ENCODE measurements around the gene GJB5.

DNA sequence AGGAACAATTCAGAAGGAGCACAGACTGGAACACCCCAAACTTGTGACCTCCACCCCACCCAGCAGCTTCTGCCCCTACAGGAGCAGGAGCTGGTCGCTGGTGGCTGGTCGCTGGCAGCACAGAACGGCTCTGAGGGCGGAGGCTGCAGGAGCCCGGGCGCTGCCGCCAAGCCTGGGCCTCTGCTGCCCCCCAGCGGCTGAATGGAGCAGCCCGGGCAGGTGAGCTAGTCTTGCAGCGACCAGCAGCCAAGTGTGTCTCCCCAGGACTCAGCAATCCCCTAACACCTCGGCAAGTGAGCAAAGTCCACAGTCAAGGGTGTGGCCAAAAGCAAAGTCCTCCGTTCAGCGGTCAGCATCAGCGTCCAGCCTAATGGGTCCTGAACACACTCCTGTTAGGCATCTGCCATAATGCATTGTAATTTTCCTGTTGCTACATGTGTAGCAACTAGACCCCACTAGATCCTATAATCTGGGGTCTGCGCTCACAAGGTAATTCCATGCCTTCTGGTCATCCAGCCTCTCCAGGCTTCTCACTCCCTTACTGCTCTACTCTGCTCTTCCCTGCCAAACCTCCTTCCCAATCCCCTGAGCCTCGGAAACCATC lies 12.1 kb upstream of the GJB5 start:
- no peak for TF ChIP-seq POLR2AphosphoS5 (IDR thresholded peaks at IDR 0.05; ENCODE audit: low read depth, low read length)
- TF ChIP-seq, protein P1, sequence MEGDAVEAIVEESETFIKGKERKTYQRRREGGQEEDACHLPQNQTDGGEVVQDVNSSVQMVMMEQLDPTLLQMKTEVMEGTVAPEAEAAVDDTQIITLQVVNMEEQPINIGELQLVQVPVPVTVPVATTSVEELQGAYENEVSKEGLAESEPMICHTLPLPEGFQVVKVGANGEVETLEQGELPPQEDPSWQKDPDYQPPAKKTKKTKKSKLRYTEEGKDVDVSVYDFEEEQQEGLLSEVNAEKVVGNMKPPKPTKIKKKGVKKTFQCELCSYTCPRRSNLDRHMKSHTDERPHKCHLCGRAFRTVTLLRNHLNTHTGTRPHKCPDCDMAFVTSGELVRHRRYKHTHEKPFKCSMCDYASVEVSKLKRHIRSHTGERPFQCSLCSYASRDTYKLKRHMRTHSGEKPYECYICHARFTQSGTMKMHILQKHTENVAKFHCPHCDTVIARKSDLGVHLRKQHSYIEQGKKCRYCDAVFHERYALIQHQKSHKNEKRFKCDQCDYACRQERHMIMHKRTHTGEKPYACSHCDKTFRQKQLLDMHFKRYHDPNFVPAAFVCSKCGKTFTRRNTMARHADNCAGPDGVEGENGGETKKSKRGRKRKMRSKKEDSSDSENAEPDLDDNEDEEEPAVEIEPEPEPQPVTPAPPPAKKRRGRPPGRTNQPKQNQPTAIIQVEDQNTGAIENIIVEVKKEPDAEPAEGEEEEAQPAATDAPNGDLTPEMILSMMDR (IDR thresholded peaks at IDR 0.05), result peak; percentile 97
- TF ChIP-seq SIN3A (IDR thresholded peaks at IDR 0.05; ENCODE audit: borderline replicate concordance, insufficient read depth, low read depth, low read length), result no peak
- TF ChIP-seq, protein P2, sequence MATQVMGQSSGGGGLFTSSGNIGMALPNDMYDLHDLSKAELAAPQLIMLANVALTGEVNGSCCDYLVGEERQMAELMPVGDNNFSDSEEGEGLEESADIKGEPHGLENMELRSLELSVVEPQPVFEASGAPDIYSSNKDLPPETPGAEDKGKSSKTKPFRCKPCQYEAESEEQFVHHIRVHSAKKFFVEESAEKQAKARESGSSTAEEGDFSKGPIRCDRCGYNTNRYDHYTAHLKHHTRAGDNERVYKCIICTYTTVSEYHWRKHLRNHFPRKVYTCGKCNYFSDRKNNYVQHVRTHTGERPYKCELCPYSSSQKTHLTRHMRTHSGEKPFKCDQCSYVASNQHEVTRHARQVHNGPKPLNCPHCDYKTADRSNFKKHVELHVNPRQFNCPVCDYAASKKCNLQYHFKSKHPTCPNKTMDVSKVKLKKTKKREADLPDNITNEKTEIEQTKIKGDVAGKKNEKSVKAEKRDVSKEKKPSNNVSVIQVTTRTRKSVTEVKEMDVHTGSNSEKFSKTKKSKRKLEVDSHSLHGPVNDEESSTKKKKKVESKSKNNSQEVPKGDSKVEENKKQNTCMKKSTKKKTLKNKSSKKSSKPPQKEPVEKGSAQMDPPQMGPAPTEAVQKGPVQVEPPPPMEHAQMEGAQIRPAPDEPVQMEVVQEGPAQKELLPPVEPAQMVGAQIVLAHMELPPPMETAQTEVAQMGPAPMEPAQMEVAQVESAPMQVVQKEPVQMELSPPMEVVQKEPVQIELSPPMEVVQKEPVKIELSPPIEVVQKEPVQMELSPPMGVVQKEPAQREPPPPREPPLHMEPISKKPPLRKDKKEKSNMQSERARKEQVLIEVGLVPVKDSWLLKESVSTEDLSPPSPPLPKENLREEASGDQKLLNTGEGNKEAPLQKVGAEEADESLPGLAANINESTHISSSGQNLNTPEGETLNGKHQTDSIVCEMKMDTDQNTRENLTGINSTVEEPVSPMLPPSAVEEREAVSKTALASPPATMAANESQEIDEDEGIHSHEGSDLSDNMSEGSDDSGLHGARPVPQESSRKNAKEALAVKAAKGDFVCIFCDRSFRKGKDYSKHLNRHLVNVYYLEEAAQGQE (IDR thresholded peaks at IDR 0.05; ENCODE audit: insufficient read depth in 1 of 2, low read depth in 2 of 2, low read length in 1 of 2), result no peak
- TF ChIP-seq TCF7L2 (IDR thresholded peaks at IDR 0.05; ENCODE audit: low read depth, low read length), result no peak
